GM23338 (cell line): ENCODE results near the gene SIDT2.

Experiments
- CREB1 ChIP-seq: fragments of 250-450 bp; sonication (Bioruptor Pico); IDR thresholded peaks from 2 replicates; pipeline ENCODE4 v1.5.0; 2020; ENCODE audit warnings: low read depth, mild to moderate bottlenecking, moderate library complexity
- CTCF ChIP-seq, 2 experiments: fragments of 200-600 bp in 1 of 2; sonication (generic) in 1 of 2; conservative IDR thresholded peaks; 2 replicates each; pipeline versions ENCODE4 v1.5.1 to v1.6.1; 2016 to 2017; ENCODE audit warnings: antibody characterized with exemption in 2 of 2, low read depth in 2 of 2, mild to moderate bottlenecking in 2 of 2, moderate library complexity in 1 of 2
- EZH2 ChIP-seq: fragments of 200-600 bp; sonication (generic); IDR thresholded peaks from one replicate; pipeline ENCODE4 v1.8.0; 2017; ENCODE audit warnings: antibody characterized with exemption, mild to moderate bottlenecking, low read depth; ENCODE audit not compliant: unreplicated experiment
- EZH2phosphoT487 ChIP-seq: fragments of 200-600 bp; sonication (generic); IDR thresholded peaks from one replicate; pipeline ENCODE4 v1.8.1; 2018; ENCODE audit warnings: antibody characterized with exemption; ENCODE audit not compliant: unreplicated experiment
- JUNB ChIP-seq: IDR thresholded peaks from one replicate; pipeline ENCODE4 v1.6.1; 2016; ENCODE audit warnings: antibody characterized with exemption; ENCODE audit not compliant: unreplicated experiment
- NANOG ChIP-seq: IDR thresholded peaks from 2 replicates; pipeline ENCODE4 v1.6.1; 2016; ENCODE audit warnings: antibody characterized with exemption, borderline replicate concordance
- POLR2AphosphoS5 ChIP-seq: IDR thresholded peaks from 2 replicates; pipeline ENCODE4 v1.6.1; 2016; ENCODE audit warnings: antibody characterized with exemption, low read depth
- ZNF114 ChIP-seq: fragments of 250-450 bp; sonication (Bioruptor Pico); IDR thresholded peaks from 2 replicates; pipeline ENCODE4 v1.5.0; 2020; ENCODE audit warnings: mild to moderate bottlenecking, moderate library complexity
- ZNF331 ChIP-seq: fragments of 250-450 bp; sonication (Bioruptor Pico); IDR thresholded peaks from 2 replicates; pipeline ENCODE4 v1.5.0; 2020; ENCODE audit warnings: low read depth, mild to moderate bottlenecking, moderate library complexity
- TF ChIP-seq, protein P1 (sequence below): IDR thresholded peaks from one replicate; pipeline ENCODE4 v1.6.1; 2018; ENCODE audit warnings: antibody characterized with exemption; ENCODE audit not compliant: unreplicated experiment
- TF ChIP-seq, protein P2 (sequence below): IDR thresholded peaks from 2 replicates; pipeline ENCODE4 v1.6.1; 2016; ENCODE audit warnings: antibody characterized with exemption
- TF ChIP-seq, protein P3 (sequence below): fragments of 250-450 bp; sonication (Bioruptor Pico); IDR thresholded peaks from 2 replicates; pipeline ENCODE4 v1.5.0; 2020; ENCODE audit warnings: mild to moderate bottlenecking, moderate library complexity

DNA sequence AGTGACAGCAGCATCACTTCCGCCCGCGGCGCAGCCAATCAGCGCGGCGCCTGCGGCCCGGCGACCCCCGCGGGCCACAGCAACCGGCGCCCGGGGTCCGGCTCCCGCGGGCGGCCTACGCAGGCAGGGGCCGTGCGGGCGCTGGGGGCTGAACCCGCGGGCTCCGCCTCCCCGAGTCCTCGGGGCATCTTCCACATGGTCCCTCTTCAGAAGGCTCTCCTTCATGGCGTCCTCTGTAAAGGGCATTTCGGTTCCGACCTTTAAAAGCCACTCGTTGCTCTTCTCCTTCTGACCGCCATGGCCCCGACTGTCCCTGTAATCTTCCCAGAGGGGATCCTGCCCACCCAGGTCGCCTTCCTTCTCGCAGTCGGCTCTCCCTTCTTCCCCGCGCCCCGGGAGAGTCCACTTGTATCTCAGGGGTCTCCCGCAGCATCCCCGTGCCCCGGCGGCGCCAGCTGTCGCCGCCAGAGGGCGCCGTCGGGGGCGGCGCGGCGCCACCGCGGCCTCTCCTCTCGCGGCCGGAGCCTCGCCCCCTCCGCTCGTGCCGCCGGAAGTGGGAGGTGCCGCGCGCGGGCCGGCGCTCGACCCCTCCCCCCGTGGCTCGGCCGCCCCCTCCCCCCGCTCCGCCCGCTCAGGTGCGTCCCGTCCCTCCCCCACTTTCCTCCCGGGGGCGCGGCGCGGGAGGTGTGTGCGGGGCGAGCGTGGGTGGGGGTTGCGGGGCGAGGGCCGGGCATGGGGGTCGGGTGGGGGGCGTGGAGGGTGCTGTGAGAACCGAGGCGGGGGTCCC is 53.7 kb downstream of the SIDT2 start, which contains the start of gene RNF214:
- TF ChIP-seq, protein P1, sequence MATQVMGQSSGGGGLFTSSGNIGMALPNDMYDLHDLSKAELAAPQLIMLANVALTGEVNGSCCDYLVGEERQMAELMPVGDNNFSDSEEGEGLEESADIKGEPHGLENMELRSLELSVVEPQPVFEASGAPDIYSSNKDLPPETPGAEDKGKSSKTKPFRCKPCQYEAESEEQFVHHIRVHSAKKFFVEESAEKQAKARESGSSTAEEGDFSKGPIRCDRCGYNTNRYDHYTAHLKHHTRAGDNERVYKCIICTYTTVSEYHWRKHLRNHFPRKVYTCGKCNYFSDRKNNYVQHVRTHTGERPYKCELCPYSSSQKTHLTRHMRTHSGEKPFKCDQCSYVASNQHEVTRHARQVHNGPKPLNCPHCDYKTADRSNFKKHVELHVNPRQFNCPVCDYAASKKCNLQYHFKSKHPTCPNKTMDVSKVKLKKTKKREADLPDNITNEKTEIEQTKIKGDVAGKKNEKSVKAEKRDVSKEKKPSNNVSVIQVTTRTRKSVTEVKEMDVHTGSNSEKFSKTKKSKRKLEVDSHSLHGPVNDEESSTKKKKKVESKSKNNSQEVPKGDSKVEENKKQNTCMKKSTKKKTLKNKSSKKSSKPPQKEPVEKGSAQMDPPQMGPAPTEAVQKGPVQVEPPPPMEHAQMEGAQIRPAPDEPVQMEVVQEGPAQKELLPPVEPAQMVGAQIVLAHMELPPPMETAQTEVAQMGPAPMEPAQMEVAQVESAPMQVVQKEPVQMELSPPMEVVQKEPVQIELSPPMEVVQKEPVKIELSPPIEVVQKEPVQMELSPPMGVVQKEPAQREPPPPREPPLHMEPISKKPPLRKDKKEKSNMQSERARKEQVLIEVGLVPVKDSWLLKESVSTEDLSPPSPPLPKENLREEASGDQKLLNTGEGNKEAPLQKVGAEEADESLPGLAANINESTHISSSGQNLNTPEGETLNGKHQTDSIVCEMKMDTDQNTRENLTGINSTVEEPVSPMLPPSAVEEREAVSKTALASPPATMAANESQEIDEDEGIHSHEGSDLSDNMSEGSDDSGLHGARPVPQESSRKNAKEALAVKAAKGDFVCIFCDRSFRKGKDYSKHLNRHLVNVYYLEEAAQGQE = no peak
- TF ChIP-seq CTCF (conservative IDR thresholded peaks at IDR 0.05; ENCODE audit: low read depth in 2 of 2) (peak; percentile 69 to 70), EZH2 (no peak), ZNF331 (CRISPR knock-in tag) (no peak), CREB1 (CRISPR knock-in tag) (no peak), JUNB (no peak), EZH2phosphoT487 (no peak), POLR2AphosphoS5 (no peak), ZNF114 (CRISPR knock-in tag) (no peak), NANOG (no peak)
- TF ChIP-seq, protein P2, sequence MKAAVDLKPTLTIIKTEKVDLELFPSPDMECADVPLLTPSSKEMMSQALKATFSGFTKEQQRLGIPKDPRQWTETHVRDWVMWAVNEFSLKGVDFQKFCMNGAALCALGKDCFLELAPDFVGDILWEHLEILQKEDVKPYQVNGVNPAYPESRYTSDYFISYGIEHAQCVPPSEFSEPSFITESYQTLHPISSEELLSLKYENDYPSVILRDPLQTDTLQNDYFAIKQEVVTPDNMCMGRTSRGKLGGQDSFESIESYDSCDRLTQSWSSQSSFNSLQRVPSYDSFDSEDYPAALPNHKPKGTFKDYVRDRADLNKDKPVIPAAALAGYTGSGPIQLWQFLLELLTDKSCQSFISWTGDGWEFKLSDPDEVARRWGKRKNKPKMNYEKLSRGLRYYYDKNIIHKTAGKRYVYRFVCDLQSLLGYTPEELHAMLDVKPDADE = peak; percentile 38; the same call in 1 of the 2 replicates
- TF ChIP-seq, protein P3, sequence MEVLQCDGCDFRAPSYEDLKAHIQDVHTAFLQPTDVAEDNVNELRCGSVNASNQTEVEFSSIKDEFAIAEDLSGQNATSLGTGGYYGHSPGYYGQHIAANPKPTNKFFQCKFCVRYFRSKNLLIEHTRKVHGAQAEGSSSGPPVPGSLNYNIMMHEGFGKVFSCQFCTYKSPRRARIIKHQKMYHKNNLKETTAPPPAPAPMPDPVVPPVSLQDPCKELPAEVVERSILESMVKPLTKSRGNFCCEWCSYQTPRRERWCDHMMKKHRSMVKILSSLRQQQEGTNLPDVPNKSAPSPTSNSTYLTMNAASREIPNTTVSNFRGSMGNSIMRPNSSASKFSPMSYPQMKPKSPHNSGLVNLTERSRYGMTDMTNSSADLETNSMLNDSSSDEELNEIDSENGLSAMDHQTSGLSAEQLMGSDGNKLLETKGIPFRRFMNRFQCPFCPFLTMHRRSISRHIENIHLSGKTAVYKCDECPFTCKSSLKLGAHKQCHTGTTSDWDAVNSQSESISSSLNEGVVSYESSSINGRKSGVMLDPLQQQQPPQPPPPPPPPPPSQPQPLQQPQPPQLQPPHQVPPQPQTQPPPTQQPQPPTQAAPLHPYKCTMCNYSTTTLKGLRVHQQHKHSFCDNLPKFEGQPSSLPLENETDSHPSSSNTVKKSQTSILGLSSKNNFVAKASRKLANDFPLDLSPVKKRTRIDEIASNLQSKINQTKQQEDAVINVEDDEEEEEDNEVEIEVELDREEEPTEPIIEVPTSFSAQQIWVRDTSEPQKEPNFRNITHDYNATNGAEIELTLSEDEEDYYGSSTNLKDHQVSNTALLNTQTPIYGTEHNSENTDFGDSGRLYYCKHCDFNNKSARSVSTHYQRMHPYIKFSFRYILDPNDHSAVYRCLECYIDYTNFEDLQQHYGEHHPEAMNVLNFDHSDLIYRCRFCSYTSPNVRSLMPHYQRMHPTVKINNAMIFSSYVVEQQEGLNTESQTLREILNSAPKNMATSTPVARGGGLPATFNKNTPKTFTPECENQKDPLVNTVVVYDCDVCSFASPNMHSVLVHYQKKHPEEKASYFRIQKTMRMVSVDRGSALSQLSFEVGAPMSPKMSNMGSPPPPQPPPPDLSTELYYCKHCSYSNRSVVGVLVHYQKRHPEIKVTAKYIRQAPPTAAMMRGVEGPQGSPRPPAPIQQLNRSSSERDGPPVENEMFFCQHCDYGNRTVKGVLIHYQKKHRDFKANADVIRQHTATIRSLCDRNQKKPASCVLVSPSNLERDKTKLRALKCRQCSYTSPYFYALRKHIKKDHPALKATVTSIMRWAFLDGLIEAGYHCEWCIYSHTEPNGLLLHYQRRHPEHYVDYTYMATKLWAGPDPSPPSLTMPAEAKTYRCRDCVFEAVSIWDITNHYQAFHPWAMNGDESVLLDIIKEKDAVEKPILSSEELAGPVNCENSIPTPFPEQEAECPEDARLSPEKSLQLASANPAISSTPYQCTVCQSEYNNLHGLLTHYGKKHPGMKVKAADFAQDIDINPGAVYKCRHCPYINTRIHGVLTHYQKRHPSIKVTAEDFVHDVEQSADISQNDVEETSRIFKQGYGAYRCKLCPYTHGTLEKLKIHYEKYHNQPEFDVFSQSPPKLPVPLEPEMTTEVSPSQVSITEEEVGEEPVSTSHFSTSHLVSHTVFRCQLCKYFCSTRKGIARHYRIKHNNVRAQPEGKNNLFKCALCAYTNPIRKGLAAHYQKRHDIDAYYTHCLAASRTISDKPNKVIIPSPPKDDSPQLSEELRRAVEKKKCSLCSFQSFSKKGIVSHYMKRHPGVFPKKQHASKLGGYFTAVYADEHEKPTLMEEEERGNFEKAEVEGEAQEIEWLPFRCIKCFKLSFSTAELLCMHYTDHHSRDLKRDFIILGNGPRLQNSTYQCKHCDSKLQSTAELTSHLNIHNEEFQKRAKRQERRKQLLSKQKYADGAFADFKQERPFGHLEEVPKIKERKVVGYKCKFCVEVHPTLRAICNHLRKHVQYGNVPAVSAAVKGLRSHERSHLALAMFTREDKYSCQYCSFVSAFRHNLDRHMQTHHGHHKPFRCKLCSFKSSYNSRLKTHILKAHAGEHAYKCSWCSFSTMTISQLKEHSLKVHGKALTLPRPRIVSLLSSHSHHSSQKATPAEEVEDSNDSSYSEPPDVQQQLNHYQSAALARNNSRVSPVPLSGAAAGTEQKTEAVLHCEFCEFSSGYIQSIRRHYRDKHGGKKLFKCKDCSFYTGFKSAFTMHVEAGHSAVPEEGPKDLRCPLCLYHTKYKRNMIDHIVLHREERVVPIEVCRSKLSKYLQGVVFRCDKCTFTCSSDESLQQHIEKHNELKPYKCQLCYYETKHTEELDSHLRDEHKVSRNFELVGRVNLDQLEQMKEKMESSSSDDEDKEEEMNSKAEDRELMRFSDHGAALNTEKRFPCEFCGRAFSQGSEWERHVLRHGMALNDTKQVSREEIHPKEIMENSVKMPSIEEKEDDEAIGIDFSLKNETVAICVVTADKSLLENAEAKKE (CRISPR knock-in tag) = no peak
